ENCODE data around the gene SLC25A4. TPM values are rescaled to one million over a fixed set of nuclear protein-coding genes. Genes with fewer than 3 reads are reported as not detected.

The SLC25A4 gene
- total RNA-seq, 2 experiments from 2014 or later: 29.6 to 38.2 TPM

DNA sequence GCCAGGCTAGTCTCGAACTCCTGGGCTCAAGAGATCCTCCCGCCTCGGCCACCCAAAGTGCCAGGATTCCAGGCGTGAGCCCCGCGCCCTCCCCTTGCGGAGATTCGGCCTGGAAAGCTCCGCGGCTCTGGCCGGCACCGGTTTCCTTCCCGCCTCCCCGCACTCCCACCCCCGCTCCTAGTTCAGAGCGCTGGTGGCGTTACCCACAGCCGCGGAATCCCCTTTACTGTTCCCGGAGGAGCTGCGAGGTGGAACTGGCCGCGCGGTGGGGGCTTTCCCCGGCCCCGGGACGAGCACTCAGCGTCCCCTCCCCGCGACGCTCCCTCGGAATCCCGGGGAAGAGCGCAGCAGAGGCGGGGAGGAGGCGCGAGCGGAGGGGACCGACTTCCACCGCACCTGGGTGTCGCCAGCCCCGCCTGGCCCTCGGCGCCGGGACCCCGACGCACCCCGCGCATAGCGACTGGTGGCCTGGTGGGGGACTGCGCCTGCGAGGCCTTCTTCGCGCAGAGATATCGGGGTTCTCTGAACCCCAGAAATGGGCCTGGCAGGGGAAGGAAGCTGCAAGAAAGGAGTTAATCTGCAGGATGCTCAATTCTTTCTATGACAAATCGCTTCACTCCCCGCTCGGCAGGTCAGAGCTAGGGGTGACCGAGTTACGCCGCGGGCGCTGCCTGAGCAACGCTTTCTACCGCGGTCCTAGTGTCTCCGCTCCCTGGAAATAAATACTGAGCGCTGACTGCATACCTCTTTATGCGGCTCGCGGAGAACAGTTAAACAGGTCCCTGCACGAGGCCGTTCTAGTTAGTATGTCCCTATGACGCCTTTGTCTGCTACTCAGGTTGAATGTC lies 14.6 kb upstream of the SLC25A4 start:
- intact Hi-C loops (cut with micrococcal nuclease; ENCODE audit: unreplicated experiment): no loop called here
- no TSS peak for BruUV-seq (replicated peaks)
- Histone ChIP-seq H3K4me3 (ENCODE audit: low read depth, low read length, poor library complexity, severe bottlenecking) (no peak overlapping the region), H3K79me2 (ENCODE audit: insufficient read depth, low read depth, low read length) (no peaks in the 10 kb centered on the region), H4K20me1 (ENCODE audit: insufficient read depth, low read length) (no peaks in the 10 kb centered on the region), H3K9me2 (ENCODE audit: insufficient read depth, low read length) (no peaks in the 10 kb centered on the region), H2AFZ (ENCODE audit: low read length) (no peak overlapping the region), H3K27ac (ENCODE audit: low read depth, low read length, poor library complexity, severe bottlenecking) (no peak overlapping the region), H3K9me3 (ENCODE audit: low read length) (no peaks in the 10 kb centered on the region), H3K4me2 (ENCODE audit: low read length) (no peak overlapping the region), H3K36me3 (ENCODE audit: insufficient read depth, low read length) (no peaks in the 10 kb centered on the region), H3K4me1 (ENCODE audit: insufficient read depth, low read length, poor library complexity, severe bottlenecking) (no peaks in the 10 kb centered on the region)
- ChIA-PET POLR2A (interaction anchor here (0.6 kb wide), 1 partner anchor 31 kb away, joined by 3 read pairs; no protein-coding TSS in a partner anchor), CTCF (ENCODE audit: unreplicated experiment) (no interaction called here)
- no peak for TF ChIP-seq EZH2phosphoT487 (IDR thresholded peaks at IDR 0.05; ENCODE audit: borderline replicate concordance, low read depth, low read length)
- TF ChIP-seq, protein P1, sequence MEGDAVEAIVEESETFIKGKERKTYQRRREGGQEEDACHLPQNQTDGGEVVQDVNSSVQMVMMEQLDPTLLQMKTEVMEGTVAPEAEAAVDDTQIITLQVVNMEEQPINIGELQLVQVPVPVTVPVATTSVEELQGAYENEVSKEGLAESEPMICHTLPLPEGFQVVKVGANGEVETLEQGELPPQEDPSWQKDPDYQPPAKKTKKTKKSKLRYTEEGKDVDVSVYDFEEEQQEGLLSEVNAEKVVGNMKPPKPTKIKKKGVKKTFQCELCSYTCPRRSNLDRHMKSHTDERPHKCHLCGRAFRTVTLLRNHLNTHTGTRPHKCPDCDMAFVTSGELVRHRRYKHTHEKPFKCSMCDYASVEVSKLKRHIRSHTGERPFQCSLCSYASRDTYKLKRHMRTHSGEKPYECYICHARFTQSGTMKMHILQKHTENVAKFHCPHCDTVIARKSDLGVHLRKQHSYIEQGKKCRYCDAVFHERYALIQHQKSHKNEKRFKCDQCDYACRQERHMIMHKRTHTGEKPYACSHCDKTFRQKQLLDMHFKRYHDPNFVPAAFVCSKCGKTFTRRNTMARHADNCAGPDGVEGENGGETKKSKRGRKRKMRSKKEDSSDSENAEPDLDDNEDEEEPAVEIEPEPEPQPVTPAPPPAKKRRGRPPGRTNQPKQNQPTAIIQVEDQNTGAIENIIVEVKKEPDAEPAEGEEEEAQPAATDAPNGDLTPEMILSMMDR (conservative IDR thresholded peaks at IDR 0.05; ENCODE audit: low read length): no peak
- DNase-seq (ENCODE audit: low spot score): no peak

GRCh38 chr4:185134307-185134869 lies 8.7 kb upstream of the SLC25A4 start:
- no peak overlapping the region for H3K4me2 ChIP-seq (ENCODE audit: low read length)
- no peak overlapping the region for H3K4me3 ChIP-seq (ENCODE audit: low read depth, low read length, poor library complexity, severe bottlenecking)
- peak; percentile 71 for DNase-seq (ENCODE audit: low spot score)
- TF ChIP-seq, protein P1 (conservative IDR thresholded peaks at IDR 0.05; ENCODE audit: low read length): peak; percentile 96
- TF ChIP-seq EZH2phosphoT487 (IDR thresholded peaks at IDR 0.05; ENCODE audit: borderline replicate concordance, low read depth, low read length): no peak
- intact Hi-C loops (cut with micrococcal nuclease; ENCODE audit: unreplicated experiment): loop anchor here (1.0 to 2.0 kb wide), 3 partner anchors 94 to 171 kb away; no protein-coding TSS in a partner anchor
- POLR2A ChIA-PET: interaction anchor here (0.7 kb wide), 1 partner anchor 31 kb away, joined by 3 read pairs; no protein-coding TSS in a partner anchor
- no peaks in the 10 kb centered on the region for H3K36me3 ChIP-seq (ENCODE audit: insufficient read depth, low read length)
- CTCF ChIA-PET (ENCODE audit: unreplicated experiment): interaction anchor here (1.1 kb wide), 2 partner anchors 9 to 49 kb away, joined by 3 read pairs; partner anchors contain the start of gene SLC25A4
- no peaks in the 10 kb centered on the region for H4K20me1 ChIP-seq (ENCODE audit: insufficient read depth, low read length)
- no peak overlapping the region for H3K27ac ChIP-seq (ENCODE audit: low read depth, low read length, poor library complexity, severe bottlenecking)
- no peaks in the 10 kb centered on the region for H3K9me2 ChIP-seq (ENCODE audit: insufficient read depth, low read length)
- H2AFZ ChIP-seq (ENCODE audit: low read length): peak overlapping the region; percentile 10; the same call in 1 of the 2 replicates
- no peaks in the 10 kb centered on the region for H3K9me3 ChIP-seq (ENCODE audit: low read length)
- no peaks in the 10 kb centered on the region for H3K79me2 ChIP-seq (ENCODE audit: insufficient read depth, low read depth, low read length)
- no TSS peak for BruUV-seq (replicated peaks)
- no peaks in the 10 kb centered on the region for H3K4me1 ChIP-seq (ENCODE audit: insufficient read depth, low read length, poor library complexity, severe bottlenecking)
